ENCODE results near the gene NLRP1. TPM values are rescaled to one million over a fixed set of nuclear protein-coding genes. Genes with fewer than 3 reads are reported as not detected.
A peak's percentile ranks its signal among the peaks of the same experiment; 100 is the strongest.

NLRP1 gene
- total RNA-seq, 4 donors from 2014 or later: 7.6 to 21.8 (median 13.7) TPM

GRCh38 chr17:5532581-5532980 lies 51.7 kb downstream of the NLRP1 start:
- no peak overlapping the region for H3K4me3 ChIP-seq
- WGBS, 2 donors (ENCODE audit: low coverage in 1 of 2): 90% methylated on average over 8 of the region's 8 CpGs; no CpG with 5 or more reads in 1 of the 2 donors
- in situ Hi-C loops (cut with MboI; ENCODE audit: low pct_ligation_motif_present in 1 of 4, low pct_unique_long_range_greater_than_20kb in 1 of 4, low sequenced_read_pairs in 3 of 4): no loop called here
- no peaks in the 10 kb centered on the region for H3K36me3 ChIP-seq
- no peak overlapping the region for H3K27ac ChIP-seq
- DNase-seq: no peak
- no peaks in the 10 kb centered on the region for H3K27me3 ChIP-seq
- H3K9me3 ChIP-seq: no peaks in the 10 kb centered on the region
- peaks cover 0 to 1% (median 0%) of the 10 kb centered on the region in 4 donors for H3K4me1 ChIP-seq
- TF ChIP-seq EP300 (IDR thresholded peaks at IDR 0.05; ENCODE audit: low read depth) (no peak), POLR2AphosphoS5 (IDR thresholded peaks at IDR 0.05) (no peak), CTCF (IDR thresholded peaks at IDR 0.05) (no peak), POLR2A (IDR thresholded peaks at IDR 0.05) (no peak)
- intact Hi-C loops (cut with DNase I; ENCODE audit: low total_unique reads): no loop called here

- WGBS, 2 donors (ENCODE audit: low coverage in 1 of 2): 89 to 94% methylated on average over 4 of the region's 4 CpGs
- Histone ChIP-seq H3K9me3 (no peaks in the 10 kb centered on the region), H3K36me3 (no peaks in the 10 kb centered on the region), H3K27me3 (no peaks in the 10 kb centered on the region), H3K27ac (no peak overlapping the region), H3K4me3 (no peak overlapping the region), H3K4me1 (peaks cover 0 to 14% (median 6%) of the 10 kb centered on the region in 4 donors)
- DNase-seq: no peak
- intact Hi-C loops (cut with DNase I; ENCODE audit: low total_unique reads): no loop called here
- TF ChIP-seq EP300 (IDR thresholded peaks at IDR 0.05; ENCODE audit: low read depth) (no peak), POLR2A (IDR thresholded peaks at IDR 0.05) (no peak), CTCF (IDR thresholded peaks at IDR 0.05) (no peak)
- in situ Hi-C loops (cut with MboI; ENCODE audit: low pct_ligation_motif_present in 1 of 4, low pct_unique_long_range_greater_than_20kb in 1 of 4, low sequenced_read_pairs in 3 of 4): no loop called here
These were observed 53.3 kb downstream of the NLRP1 start for GRCh38 chr17:5531085-5531418.

- TF ChIP-seq POLR2AphosphoS5 (IDR thresholded peaks at IDR 0.05) (no peak), CTCF (IDR thresholded peaks at IDR 0.05) (no peak), EP300 (IDR thresholded peaks at IDR 0.05; ENCODE audit: low read depth) (no peak), POLR2A (IDR thresholded peaks at IDR 0.05) (no peak)
- intact Hi-C loops (cut with DNase I; ENCODE audit: low total_unique reads) (no loop called here), in situ Hi-C loops (cut with MboI; ENCODE audit: low pct_ligation_motif_present in 1 of 4, low pct_unique_long_range_greater_than_20kb in 1 of 4, low sequenced_read_pairs in 3 of 4) (no loop called here)
- no peaks in the 10 kb centered on the region for H3K9me3 ChIP-seq
- H3K27ac ChIP-seq: no peak overlapping the region
- 76 to 85% methylated on average over 4 to 12 of the region's 12 CpGs for WGBS, 2 donors (ENCODE audit: low coverage in 1 of 2)
- no peaks in the 10 kb centered on the region for H3K36me3 ChIP-seq
- DNase-seq: no peak
- no peak overlapping the region for H3K4me3 ChIP-seq
- no peaks in the 10 kb centered on the region for H3K27me3 ChIP-seq
- peaks cover 0 to 14% (median 7%) of the 10 kb centered on the region in 4 donors for H3K4me1 ChIP-seq
These were observed 53.8 kb downstream of the NLRP1 start for GRCh38 chr17:5530265-5531084.

- Histone ChIP-seq H3K4me1 (peaks cover 0 to 14% (median 7%) of the 10 kb centered on the region in 4 donors), H3K27ac (peak overlapping the region; percentile 62 to 74 (median 72)), H3K4me3 (no peak overlapping the region), H3K36me3 (no peaks in the 10 kb centered on the region), H3K9me3 (no peaks in the 10 kb centered on the region), H3K27me3 (no peaks in the 10 kb centered on the region)
- 80 to 84% methylated on average over 1 to 7 of the region's 9 CpGs for WGBS, 2 donors (ENCODE audit: low coverage in 1 of 2)
- intact Hi-C loops (cut with DNase I; ENCODE audit: low total_unique reads): no loop called here
- no peak for TF ChIP-seq CTCF (IDR thresholded peaks at IDR 0.05)
- TF ChIP-seq EP300 (IDR thresholded peaks at IDR 0.05; ENCODE audit: low read depth): no peak
- no peak for TF ChIP-seq POLR2AphosphoS5 (IDR thresholded peaks at IDR 0.05)
- no peak for TF ChIP-seq POLR2A (IDR thresholded peaks at IDR 0.05)
- in situ Hi-C loops (cut with MboI; ENCODE audit: low pct_ligation_motif_present in 1 of 4, low pct_unique_long_range_greater_than_20kb in 1 of 4, low sequenced_read_pairs in 3 of 4): no loop called here
- DNase-seq: no peak
These were observed 56.6 kb downstream of the NLRP1 start for GRCh38 chr17:5527601-5528250.
